GM18508 (cell line): Measurements from ENCODE around the gene SLC10A1.

Source experiments
- ATAC-seq: cut with Tn5 transposase; IDR thresholded peaks from one replicate; pipeline ENCODE4 v1.9.1; 2021; ENCODE audit warnings: moderate number of reproducible peaks; ENCODE audit not compliant: insufficient read depth, unreplicated experiment

The SLC10A1 gene

GRCh38 chr14:69811227-69811867 is 14.3 kb upstream of the SLC10A1 start:
- ATAC-seq = no peak

- no peak for ATAC-seq
These were observed 12.1 kb upstream of the SLC10A1 start for GRCh38 chr14:69808919-69809808.

GRCh38 chr14:69807192-69807591 is 10.2 kb upstream of the SLC10A1 start:
- ATAC-seq = no peak

GRCh38 chr14:69804902-69805301 is 7.9 kb upstream of the SLC10A1 start:
- no peak for ATAC-seq

GRCh38 chr14:69803753-69804152 is 6.7 kb upstream of the SLC10A1 start:
- no peak for ATAC-seq

- ATAC-seq = no peak
These were observed 1.3 kb upstream of the SLC10A1 start for GRCh38 chr14:69798339-69798735.

- ATAC-seq = no peak
These were observed 715 bp upstream of the SLC10A1 start for GRCh38 chr14:69797573-69798338.

GRCh38 chr14:69795691-69796090 is 1.4 kb downstream of the SLC10A1 start:
- ATAC-seq = no peak

GRCh38 chr14:69794791-69795190 is 2.2 kb downstream of the SLC10A1 start:
- ATAC-seq = no peak

- no peak for ATAC-seq
These were observed 4.1 kb downstream of the SLC10A1 start for GRCh38 chr14:69792887-69793421.

GRCh38 chr14:69789118-69789640 is 7.9 kb downstream of the SLC10A1 start:
- no peak for ATAC-seq

- no peak for ATAC-seq
These were observed 10.4 kb downstream of the SLC10A1 start for GRCh38 chr14:69786603-69787002.

- ATAC-seq = no peak
These were observed 12.1 kb downstream of the SLC10A1 start for GRCh38 chr14:69784942-69785341.

GRCh38 chr14:69780952-69781351 is 16.1 kb downstream of the SLC10A1 start:
- no peak for ATAC-seq

- ATAC-seq = no peak
These were observed 16.9 kb downstream of the SLC10A1 start for GRCh38 chr14:69780092-69780491.

- ATAC-seq = no peak
These were observed 18.0 kb downstream of the SLC10A1 start for GRCh38 chr14:69779088-69779487.

GRCh38 chr14:69776875-69777453 is 20.1 kb downstream of the SLC10A1 start:
- no peak for ATAC-seq

- ATAC-seq = no peak
These were observed 22.0 kb downstream of the SLC10A1 start for GRCh38 chr14:69775012-69775411.

- no peak for ATAC-seq
These were observed 23.3 kb downstream of the SLC10A1 start for GRCh38 chr14:69773571-69774276.
